HepG2 (cell line): ENCODE data around the gene MED13L.

Experiments used
- ATF7 ChIP-seq, 2 experiments: fragments of 450-650 bp in 1 of 2; sonication (generic) in 1 of 2; formaldehyde crosslinking in 1 of 2; IDR thresholded peaks; 2 replicates each; pipeline versions ENCODE4 v1.4.0 to v1.6.1; 2016 to 2020; ENCODE audit warnings: antibody characterized with exemption in 1 of 2, mild to moderate bottlenecking in 1 of 2, missing genetic modification reagents in 1 of 2
- TRIM24 ChIP-seq: sonication (generic); formaldehyde crosslinking; IDR thresholded peaks from 2 replicates; pipeline ENCODE4 v1.8.0; 2022; ENCODE audit warnings: mild to moderate bottlenecking, missing genetic modification reagents

GRCh38 chr12:116216022-116216756, 61.3 kb downstream of the MED13L start:
- no peak for TF ChIP-seq TRIM24 (CRISPR knock-in tag)
- no peak for TF ChIP-seq ATF7 (IDR thresholded peaks at IDR 0.05)
- TF ChIP-seq ATF7 (CRISPR knock-in tag; IDR thresholded peaks at IDR 0.05), result no peak
